DND-41 (cell line): ENCODE measurements around the gene OR6A2.

Experiments used
- EZH2 ChIP-seq: IDR thresholded peaks from 3 replicates; pipeline ENCODE4 v1.6.1; 2012; ENCODE audit warnings: borderline replicate concordance, low read depth, mild to moderate bottlenecking, moderate library complexity, low read length, inconsistent platforms; ENCODE audit not compliant: severe bottlenecking
- TF ChIP-seq, protein P1 (sequence below): IDR thresholded peaks from 2 replicates; pipeline ENCODE4 v1.5.1; 2012; ENCODE audit warnings: borderline replicate concordance, low read length, moderate library complexity, mild to moderate bottlenecking; ENCODE audit not compliant: poor library complexity, severe bottlenecking; ENCODE audit errors: extremely low read depth

DNA sequence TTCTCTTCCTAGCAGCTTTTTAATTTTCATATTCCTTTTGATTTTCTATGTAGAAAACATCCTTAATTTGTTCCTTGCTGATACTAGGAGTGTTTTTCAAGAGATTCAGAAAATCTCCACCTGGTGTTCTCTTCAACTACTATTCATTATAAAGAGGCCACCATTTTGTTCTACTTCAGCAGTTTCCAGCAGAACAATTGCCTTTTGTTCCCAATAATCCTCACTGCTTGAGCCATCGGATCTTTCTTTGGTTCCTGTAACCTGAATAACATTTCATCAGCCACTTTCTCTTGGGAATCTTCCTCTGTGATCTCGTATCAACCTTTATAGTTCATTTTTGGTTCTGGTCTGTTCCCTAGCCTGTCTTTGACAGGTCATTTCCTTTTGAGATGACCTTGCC, 44.2 kb upstream of the OR6A2 start:
- TF ChIP-seq, protein P1, sequence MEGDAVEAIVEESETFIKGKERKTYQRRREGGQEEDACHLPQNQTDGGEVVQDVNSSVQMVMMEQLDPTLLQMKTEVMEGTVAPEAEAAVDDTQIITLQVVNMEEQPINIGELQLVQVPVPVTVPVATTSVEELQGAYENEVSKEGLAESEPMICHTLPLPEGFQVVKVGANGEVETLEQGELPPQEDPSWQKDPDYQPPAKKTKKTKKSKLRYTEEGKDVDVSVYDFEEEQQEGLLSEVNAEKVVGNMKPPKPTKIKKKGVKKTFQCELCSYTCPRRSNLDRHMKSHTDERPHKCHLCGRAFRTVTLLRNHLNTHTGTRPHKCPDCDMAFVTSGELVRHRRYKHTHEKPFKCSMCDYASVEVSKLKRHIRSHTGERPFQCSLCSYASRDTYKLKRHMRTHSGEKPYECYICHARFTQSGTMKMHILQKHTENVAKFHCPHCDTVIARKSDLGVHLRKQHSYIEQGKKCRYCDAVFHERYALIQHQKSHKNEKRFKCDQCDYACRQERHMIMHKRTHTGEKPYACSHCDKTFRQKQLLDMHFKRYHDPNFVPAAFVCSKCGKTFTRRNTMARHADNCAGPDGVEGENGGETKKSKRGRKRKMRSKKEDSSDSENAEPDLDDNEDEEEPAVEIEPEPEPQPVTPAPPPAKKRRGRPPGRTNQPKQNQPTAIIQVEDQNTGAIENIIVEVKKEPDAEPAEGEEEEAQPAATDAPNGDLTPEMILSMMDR, result no peak
- no peak for TF ChIP-seq EZH2
